GM18868 (cell line): ENCODE measurements around the gene MAP6D1.

Experiments used
- ATAC-seq: cut with Tn5 transposase; IDR thresholded peaks from one replicate; pipeline ENCODE4 v1.9.1; 2021; ENCODE audit warnings: mild to moderate bottlenecking, moderate library complexity; ENCODE audit not compliant: unreplicated experiment

MAP6D1 gene

GRCh38 chr3:183824761-183825455 lies 469 bp downstream of the MAP6D1 start:
- peak; percentile 37 for ATAC-seq

DNA sequence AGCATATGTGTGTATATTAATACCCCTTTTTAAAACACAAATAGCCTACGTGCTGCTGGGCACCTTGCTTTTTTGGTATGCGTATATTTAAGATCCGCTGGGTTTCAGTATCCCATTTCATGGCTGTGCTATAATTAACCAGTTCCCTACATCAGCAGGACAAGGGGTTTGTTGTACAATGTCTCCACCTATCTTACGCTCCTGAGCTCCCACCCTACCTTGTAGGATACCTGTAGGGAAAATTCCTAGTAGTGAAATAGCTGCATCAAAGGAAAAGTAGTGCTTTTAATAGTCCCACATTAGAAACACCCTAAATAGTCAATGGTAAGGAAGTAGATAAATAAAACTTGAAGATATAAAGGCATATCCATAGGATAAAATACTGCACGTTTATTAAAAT lies 1.4 kb downstream of the MAP6D1 start:
- no peak for ATAC-seq

DNA sequence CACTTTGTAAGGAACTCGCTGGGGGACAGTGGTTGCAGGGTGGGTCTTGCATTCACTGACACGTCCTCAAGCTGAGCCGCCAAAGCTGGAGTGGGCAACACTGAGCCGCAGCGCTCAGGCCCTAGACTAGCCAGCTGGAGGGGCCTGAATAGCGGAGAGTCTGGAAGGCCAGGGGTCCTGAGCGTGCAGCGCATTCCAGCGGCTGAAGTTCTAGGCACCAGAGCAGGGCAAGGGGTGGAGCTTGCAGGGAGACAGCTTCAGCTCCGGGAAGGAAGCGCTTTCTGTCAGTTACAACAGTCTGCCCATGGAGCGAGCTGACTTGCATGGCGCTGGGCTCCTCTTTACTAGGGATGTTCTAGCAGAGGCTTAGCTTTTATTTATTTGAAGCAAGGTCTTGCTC lies 2.7 kb downstream of the MAP6D1 start:
- no peak for ATAC-seq

DNA sequence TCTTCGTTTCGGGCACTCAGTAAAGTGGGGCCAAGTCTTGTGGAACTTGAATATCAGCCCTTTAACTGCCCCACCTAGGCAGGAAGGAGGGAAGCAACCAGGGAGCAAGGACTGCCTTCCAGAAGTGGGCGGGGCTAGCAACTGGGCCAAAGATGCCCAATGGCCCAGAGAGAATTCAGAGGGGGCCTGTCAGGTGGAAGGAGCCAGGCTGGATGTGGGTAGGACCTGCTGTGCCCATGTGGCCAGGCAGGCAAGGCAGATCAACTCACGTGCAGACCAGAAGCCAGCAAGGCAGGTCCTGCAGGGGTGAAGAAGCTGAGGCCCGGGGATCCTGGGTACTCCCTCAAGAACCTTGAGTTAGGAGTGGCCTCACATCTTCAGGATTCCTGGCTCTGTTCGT lies 5.5 kb downstream of the MAP6D1 start:
- ATAC-seq: no peak

- ATAC-seq: no peak
These were observed 6.4 kb downstream of the MAP6D1 start for GRCh38 chr3:183818706-183819624.

- no peak for ATAC-seq
These were observed 7.2 kb downstream of the MAP6D1 start for GRCh38 chr3:183818041-183818620.

- ATAC-seq: no peak
These were observed 7.7 kb downstream of the MAP6D1 start for GRCh38 chr3:183817639-183818038.

DNA sequence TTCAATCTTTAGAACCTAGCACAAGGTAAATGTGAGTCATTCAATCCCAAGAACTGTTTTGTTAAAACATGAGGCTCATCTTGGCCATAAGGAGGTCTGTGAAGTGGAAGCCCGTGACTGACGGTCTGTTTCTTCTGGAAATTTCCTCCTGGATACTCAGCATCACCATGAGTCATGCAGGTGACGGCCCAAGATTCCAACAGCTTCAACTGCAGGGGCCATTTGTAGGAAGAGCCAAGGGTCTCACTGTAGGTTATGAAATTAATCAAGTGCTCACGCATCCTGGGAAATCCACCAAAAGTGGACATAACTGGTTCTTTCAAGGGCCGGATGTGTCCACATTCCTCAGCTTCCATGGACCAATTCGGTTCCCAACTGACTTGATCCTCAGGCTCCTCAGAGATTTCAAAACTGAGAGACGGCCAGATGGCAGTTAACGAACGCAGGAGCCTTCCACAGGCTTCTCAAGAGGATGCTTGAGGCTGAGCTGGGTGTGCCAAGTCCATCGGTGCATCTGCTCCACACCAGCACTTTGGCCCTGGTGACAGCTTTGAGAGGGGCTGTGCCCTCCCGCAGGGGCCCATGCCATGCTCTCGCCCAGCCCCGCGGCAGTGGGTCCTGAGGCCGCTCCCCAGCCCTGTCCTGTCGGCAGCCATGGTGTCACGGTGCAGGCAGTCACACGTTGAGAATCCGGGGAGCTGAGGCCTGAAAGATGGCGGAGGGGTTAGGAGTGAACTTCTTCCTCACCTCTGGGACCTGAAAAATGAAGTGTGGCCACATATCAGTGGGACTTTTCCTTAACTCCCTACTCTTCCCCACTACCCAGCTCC lies 8.5 kb downstream of the MAP6D1 start:
- ATAC-seq: no peak

GRCh38 chr3:183815951-183816475 lies 9.4 kb downstream of the MAP6D1 start:
- ATAC-seq: no peak

- ATAC-seq: no peak
These were observed 9.8 kb downstream of the MAP6D1 start for GRCh38 chr3:183815563-183815940.

DNA sequence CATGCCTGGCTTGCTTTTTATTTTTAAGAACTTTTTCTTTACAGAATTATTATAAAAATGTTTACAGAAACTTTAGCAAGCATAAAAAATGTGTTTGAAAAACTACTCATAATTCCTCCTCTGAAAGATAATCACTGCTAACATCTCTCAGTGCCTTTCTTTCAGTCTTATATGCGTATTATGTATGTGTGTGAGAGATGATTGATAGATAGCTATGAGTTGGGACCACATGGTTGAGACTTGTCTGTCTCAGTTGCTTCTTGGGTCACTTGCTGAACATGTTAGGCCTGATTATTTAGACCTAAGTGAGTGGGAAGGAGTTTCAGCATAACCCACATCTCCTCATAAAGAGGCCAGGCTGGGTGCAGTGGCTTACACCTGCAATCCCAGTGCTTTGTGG lies 11.1 kb downstream of the MAP6D1 start:
- no peak for ATAC-seq

GRCh38 chr3:183812761-183813445 lies 12.5 kb downstream of the MAP6D1 start:
- no peak for ATAC-seq

- ATAC-seq: no peak
These were observed 13.7 kb downstream of the MAP6D1 start for GRCh38 chr3:183811638-183812037.

GRCh38 chr3:183810643-183811594 lies 14.5 kb downstream of the MAP6D1 start:
- no peak for ATAC-seq

DNA sequence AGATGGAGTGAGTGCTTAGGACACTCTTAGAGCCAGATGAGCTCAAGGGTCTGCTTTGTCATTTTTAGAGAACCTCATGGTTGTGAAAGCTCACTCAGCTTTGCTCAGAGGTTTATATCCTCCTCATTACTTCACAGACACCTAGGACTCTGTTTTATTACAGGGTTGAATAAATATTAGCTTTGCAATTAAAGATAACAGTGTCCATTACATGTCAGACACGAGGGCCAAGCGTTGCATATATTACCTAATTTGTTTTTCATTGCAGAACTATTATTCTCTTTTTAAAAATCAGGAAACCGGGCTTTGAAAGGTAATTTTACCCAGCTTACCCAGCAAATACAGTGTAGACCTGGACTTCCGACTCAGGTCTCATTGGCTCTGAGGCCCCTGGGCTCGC lies 16.1 kb downstream of the MAP6D1 start:
- ATAC-seq: no peak

- ATAC-seq: no peak
These were observed 17.0 kb downstream of the MAP6D1 start for GRCh38 chr3:183808355-183808754.

GRCh38 chr3:183807881-183808280 lies 17.5 kb downstream of the MAP6D1 start:
- no peak for ATAC-seq

DNA sequence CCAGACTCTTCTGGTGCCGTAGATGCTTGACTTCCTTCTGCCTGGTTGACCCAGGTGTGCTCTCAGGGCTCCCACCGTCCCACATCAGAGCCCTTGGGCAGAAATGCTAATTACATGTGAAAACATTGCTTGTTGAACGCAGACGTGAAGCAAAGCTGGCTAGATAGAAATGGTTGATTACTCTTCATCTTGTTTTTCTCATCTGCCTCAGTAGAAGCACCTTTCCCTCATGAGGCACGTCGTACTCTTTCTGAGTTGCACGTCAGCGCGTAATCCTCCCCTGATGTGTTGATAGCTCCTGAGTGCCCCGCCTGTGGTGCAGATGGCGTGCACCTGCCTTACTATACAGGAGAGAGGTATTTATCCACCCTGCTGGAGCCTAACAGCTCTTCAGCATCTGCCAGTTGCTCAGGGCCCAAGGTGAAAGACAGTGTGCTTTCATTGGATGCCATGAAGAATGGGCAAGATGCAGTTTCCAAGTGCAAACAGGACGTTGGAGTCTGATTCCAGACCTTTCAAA lies 18.1 kb downstream of the MAP6D1 start:
- no peak for ATAC-seq

- no peak for ATAC-seq
These were observed 22.4 kb downstream of the MAP6D1 start for GRCh38 chr3:183802989-183803388.
